ENCODE data around the gene ANKRD65. TPM values are rescaled to one million over a fixed set of nuclear protein-coding genes. Genes with fewer than 3 reads are reported as not detected.

The ANKRD65 gene
- total RNA-seq, 1 experiment from 2014 or later: 1.4 TPM

- Mint-ChIP-seq H3K27me3 (ENCODE audit: insufficient read depth, unreplicated experiment) (no peaks in the 10 kb centered on the region), H3K4me1 (ENCODE audit: insufficient read depth, unreplicated experiment) (no peaks in the 10 kb centered on the region), H3K4me3 (ENCODE audit: unreplicated experiment) (no peak overlapping the region), H3K27ac (ENCODE audit: low read depth, unreplicated experiment) (no peak overlapping the region), H3K36me3 (ENCODE audit: insufficient read depth, unreplicated experiment) (no peaks in the 10 kb centered on the region), H3K9me3 (ENCODE audit: unreplicated experiment) (no peaks in the 10 kb centered on the region)
- TF ChIP-seq CTCF (IDR thresholded peaks at IDR 0.05; ENCODE audit: unreplicated experiment): no peak
- BruUV-seq (replicated peaks): no TSS peak
- DNase-seq (ENCODE audit: unreplicated experiment): no peak
- POLR2A ChIA-PET: no interaction called here
- intact Hi-C loops (cut with micrococcal nuclease): no loop called here
- CTCF ChIA-PET: no interaction called here
These were observed 6.7 kb upstream of the ANKRD65 start for GRCh38 chr1:1427820-1428148.

GRCh38 chr1:1427106-1427819 lies 6.2 kb upstream of the ANKRD65 start:
- Mint-ChIP-seq H3K36me3 (ENCODE audit: insufficient read depth, unreplicated experiment) (no peaks in the 10 kb centered on the region), H3K27me3 (ENCODE audit: insufficient read depth, unreplicated experiment) (no peaks in the 10 kb centered on the region), H3K4me1 (ENCODE audit: insufficient read depth, unreplicated experiment) (no peaks in the 10 kb centered on the region), H3K27ac (ENCODE audit: low read depth, unreplicated experiment) (no peak overlapping the region), H3K9me3 (ENCODE audit: unreplicated experiment) (no peaks in the 10 kb centered on the region), H3K4me3 (ENCODE audit: unreplicated experiment) (no peak overlapping the region)
- TF ChIP-seq CTCF (IDR thresholded peaks at IDR 0.05; ENCODE audit: unreplicated experiment): no peak
- no peak for DNase-seq (ENCODE audit: unreplicated experiment)
- no TSS peak for BruUV-seq (replicated peaks)
- ChIA-PET POLR2A (no interaction called here), CTCF (no interaction called here)
- intact Hi-C loops (cut with micrococcal nuclease): no loop called here

DNA sequence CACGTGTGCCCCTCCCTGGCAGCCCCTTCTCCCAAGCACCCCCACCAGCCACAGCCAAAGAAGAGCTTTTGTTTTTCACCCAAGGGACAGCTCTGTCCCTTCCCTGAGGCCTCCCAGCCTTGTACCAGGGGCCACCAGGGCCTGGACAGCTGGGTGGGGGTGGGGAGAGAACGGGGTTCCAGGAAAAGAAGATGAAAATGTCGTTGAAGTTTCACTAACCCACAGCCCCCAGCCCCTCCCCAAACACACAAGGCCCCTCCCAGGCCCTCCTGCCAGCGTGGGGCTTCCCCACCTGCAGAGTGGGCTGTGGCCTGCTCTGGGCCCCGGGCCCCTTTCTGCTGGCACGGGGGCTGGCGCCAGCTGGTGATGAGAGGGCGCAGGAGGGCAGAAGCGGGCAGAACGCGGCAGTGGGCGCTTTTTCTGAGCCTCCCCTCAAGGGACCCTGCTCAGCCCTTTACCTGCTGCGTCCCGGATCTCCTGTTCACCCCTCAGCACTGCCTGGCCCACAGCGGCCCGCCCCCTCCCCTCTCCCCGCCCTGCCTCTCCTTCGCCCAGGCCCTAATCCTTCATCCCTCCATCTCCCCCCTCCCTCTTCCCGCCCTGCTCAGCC lies 5.5 kb upstream of the ANKRD65 start:
- Mint-ChIP-seq H3K9me3 (ENCODE audit: unreplicated experiment) (no peaks in the 10 kb centered on the region), H3K27ac (ENCODE audit: low read depth, unreplicated experiment) (no peak overlapping the region), H3K36me3 (ENCODE audit: insufficient read depth, unreplicated experiment) (no peaks in the 10 kb centered on the region), H3K4me1 (ENCODE audit: insufficient read depth, unreplicated experiment) (no peaks in the 10 kb centered on the region), H3K4me3 (ENCODE audit: unreplicated experiment) (no peak overlapping the region), H3K27me3 (ENCODE audit: insufficient read depth, unreplicated experiment) (no peaks in the 10 kb centered on the region)
- no peak for TF ChIP-seq CTCF (IDR thresholded peaks at IDR 0.05; ENCODE audit: unreplicated experiment)
- intact Hi-C loops (cut with micrococcal nuclease): no loop called here
- ChIA-PET POLR2A (no interaction called here), CTCF (interaction anchor here (1.8 kb wide), 1 partner anchor 14 kb away, joined by 9 read pairs; no protein-coding TSS in a partner anchor)
- DNase-seq (ENCODE audit: unreplicated experiment): no peak
- no TSS peak for BruUV-seq (replicated peaks)

- Mint-ChIP-seq H3K4me3 (ENCODE audit: unreplicated experiment) (no peak overlapping the region), H3K27ac (ENCODE audit: low read depth, unreplicated experiment) (no peak overlapping the region), H3K27me3 (ENCODE audit: insufficient read depth, unreplicated experiment) (no peaks in the 10 kb centered on the region), H3K9me3 (ENCODE audit: unreplicated experiment) (no peaks in the 10 kb centered on the region), H3K36me3 (ENCODE audit: insufficient read depth, unreplicated experiment) (no peaks in the 10 kb centered on the region), H3K4me1 (ENCODE audit: insufficient read depth, unreplicated experiment) (no peaks in the 10 kb centered on the region)
- intact Hi-C loops (cut with micrococcal nuclease): no loop called here
- no peak for DNase-seq (ENCODE audit: unreplicated experiment)
- no peak for TF ChIP-seq CTCF (IDR thresholded peaks at IDR 0.05; ENCODE audit: unreplicated experiment)
- no TSS peak for BruUV-seq (replicated peaks)
- CTCF ChIA-PET: interaction anchor here (1.8 kb wide), 1 partner anchor 15 kb away, joined by 9 read pairs; no protein-coding TSS in a partner anchor
- POLR2A ChIA-PET: no interaction called here
These were observed 4.8 kb upstream of the ANKRD65 start for GRCh38 chr1:1425753-1426495.
